ENCODE results near the gene CNTN5.

- TF ChIP-seq, protein P1, sequence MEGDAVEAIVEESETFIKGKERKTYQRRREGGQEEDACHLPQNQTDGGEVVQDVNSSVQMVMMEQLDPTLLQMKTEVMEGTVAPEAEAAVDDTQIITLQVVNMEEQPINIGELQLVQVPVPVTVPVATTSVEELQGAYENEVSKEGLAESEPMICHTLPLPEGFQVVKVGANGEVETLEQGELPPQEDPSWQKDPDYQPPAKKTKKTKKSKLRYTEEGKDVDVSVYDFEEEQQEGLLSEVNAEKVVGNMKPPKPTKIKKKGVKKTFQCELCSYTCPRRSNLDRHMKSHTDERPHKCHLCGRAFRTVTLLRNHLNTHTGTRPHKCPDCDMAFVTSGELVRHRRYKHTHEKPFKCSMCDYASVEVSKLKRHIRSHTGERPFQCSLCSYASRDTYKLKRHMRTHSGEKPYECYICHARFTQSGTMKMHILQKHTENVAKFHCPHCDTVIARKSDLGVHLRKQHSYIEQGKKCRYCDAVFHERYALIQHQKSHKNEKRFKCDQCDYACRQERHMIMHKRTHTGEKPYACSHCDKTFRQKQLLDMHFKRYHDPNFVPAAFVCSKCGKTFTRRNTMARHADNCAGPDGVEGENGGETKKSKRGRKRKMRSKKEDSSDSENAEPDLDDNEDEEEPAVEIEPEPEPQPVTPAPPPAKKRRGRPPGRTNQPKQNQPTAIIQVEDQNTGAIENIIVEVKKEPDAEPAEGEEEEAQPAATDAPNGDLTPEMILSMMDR (IDR thresholded peaks at IDR 0.05), result no peak
- TF ChIP-seq RXRA (IDR thresholded peaks at IDR 0.05; ENCODE audit: borderline replicate concordance, low read depth), result no peak
- no peak for TF ChIP-seq TAF1 (IDR thresholded peaks at IDR 0.05; ENCODE audit: borderline replicate concordance, low read depth, low read length)
- TF ChIP-seq EP300 (IDR thresholded peaks at IDR 0.05; ENCODE audit: borderline replicate concordance in 1 of 2, low read depth in 1 of 2, low read length in 1 of 2), result no peak
- no peak for TF ChIP-seq FOSL2 (IDR thresholded peaks at IDR 0.05; ENCODE audit: borderline replicate concordance, low read depth)
- TF ChIP-seq CHD2 (IDR thresholded peaks at IDR 0.05; ENCODE audit: low read length, partially characterized antibody), result no peak
- no peak for TF ChIP-seq MXI1 (IDR thresholded peaks at IDR 0.05; ENCODE audit: low read depth, low read length)
- TF ChIP-seq NFIC (IDR thresholded peaks at IDR 0.05; ENCODE audit: borderline replicate concordance), result no peak
- no peak for TF ChIP-seq POLR2AphosphoS5 (IDR thresholded peaks at IDR 0.05; ENCODE audit: low read depth, low read length)
- TF ChIP-seq, protein P2, sequence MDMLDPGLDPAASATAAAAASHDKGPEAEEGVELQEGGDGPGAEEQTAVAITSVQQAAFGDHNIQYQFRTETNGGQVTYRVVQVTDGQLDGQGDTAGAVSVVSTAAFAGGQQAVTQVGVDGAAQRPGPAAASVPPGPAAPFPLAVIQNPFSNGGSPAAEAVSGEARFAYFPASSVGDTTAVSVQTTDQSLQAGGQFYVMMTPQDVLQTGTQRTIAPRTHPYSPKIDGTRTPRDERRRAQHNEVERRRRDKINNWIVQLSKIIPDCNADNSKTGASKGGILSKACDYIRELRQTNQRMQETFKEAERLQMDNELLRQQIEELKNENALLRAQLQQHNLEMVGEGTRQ (IDR thresholded peaks at IDR 0.05; ENCODE audit: borderline replicate concordance, low read depth, low read length), result no peak
- no peak for TF ChIP-seq GATA2 (CRISPR knock-in tag; IDR thresholded peaks at IDR 0.05)
Measured at GRCh38 chr11:99192716-99193115, 172.0 kb downstream of the CNTN5 start.

Data from SK-N-SH (cell line).